GM13976 (cell line): ENCODE results near the gene EMC8.

Source experiments
- DNase-seq: peaks from one replicate; pipeline ENCODE4 v3.0.0; 2012; ENCODE audit warnings: low spot score
- CTCF ChIP-seq: IDR thresholded peaks from 2 replicates; pipeline ENCODE4 v1.5.1; 2012; ENCODE audit warnings: borderline replicate concordance, mild to moderate bottlenecking; ENCODE audit not compliant: insufficient read depth; ENCODE audit errors: extremely low read depth, missing control alignments, control extremely low read depth
- in situ Hi-C: fragments of 300-500 bp; cut with MboI; formaldehyde crosslinking; loops from one replicate; pipeline ENCODE4 v1.12.0; 2022; ENCODE audit warnings: low sequenced_read_pairs, mixed read lengths, inconsistent platforms; ENCODE audit not compliant: unreplicated experiment

Gene EMC8

GRCh38 chr16:85729452-85730185 is 69.7 kb downstream of the EMC8 start:
- in situ Hi-C loops = no loop called here
- no peak for TF ChIP-seq CTCF
- DNase-seq = no peak

- no peak for DNase-seq
- peak; percentile 2 for TF ChIP-seq CTCF
- in situ Hi-C loops = no loop called here
Measured at GRCh38 chr16:85728879-85729278, 70.5 kb downstream of the EMC8 start.
